HEK293T (cell line): Measurements from ENCODE around the gene OSBPL3.

ENCODE experiments used
- CTCF ChIA-PET: fragments of 350-600 bp; formaldehyde crosslinking; extraction: SDS; loops from one replicate; lab custom pipeline; 2021; ENCODE audit warnings: antibody characterized with exemption, inconsistent platforms; lab: Yijun Ruan, JAX
- POLR2A ChIA-PET: fragments of 350-600 bp; formaldehyde crosslinking; extraction: SDS; loops from one replicate; lab custom pipeline; 2020; ENCODE audit warnings: antibody characterized with exemption, inconsistent platforms; lab: Yijun Ruan, JAX
- DNase-seq: peaks from one replicate; pipeline ENCODE4 v3.0.0; 2012; ENCODE audit warnings: mixed read lengths; ENCODE audit errors: extremely low spot score
- ARNT ChIP-seq: fragments of 450-650 bp; IDR thresholded peaks from 2 replicates; pipeline ENCODE4 v1.6.1; 2017; ENCODE audit warnings: mild to moderate bottlenecking
- BHLHE40 ChIP-seq: fragments of 450-650 bp; IDR thresholded peaks from 2 replicates; pipeline ENCODE4 v1.6.1; 2016; ENCODE audit warnings: mild to moderate bottlenecking, moderate library complexity, borderline replicate concordance
- CTBP1 ChIP-seq: fragments of 450-650 bp; IDR thresholded peaks from 2 replicates; pipeline ENCODE4 v1.6.1; 2016; ENCODE audit warnings: borderline replicate concordance
- ELF4 ChIP-seq: fragments of 450-650 bp; IDR thresholded peaks from 2 replicates; pipeline ENCODE4 v1.6.1; 2017; ENCODE audit warnings: antibody characterized with exemption
- FOXA1 ChIP-seq: fragments of 450-650 bp; IDR thresholded peaks from 2 replicates; pipeline ENCODE4 v1.6.1; 2016; ENCODE audit warnings: mild to moderate bottlenecking
- FOXK2 ChIP-seq: fragments of 450-650 bp; IDR thresholded peaks from 2 replicates; pipeline ENCODE4 v1.6.1; 2016; ENCODE audit warnings: mild to moderate bottlenecking
- FOXM1 ChIP-seq: fragments of 450-650 bp; IDR thresholded peaks from 2 replicates; pipeline ENCODE4 v1.6.1; 2017; ENCODE audit warnings: mild to moderate bottlenecking, borderline replicate concordance
- HDGF ChIP-seq: fragments of 450-650 bp; IDR thresholded peaks from 2 replicates; pipeline ENCODE4 v1.6.1; 2017; ENCODE audit warnings: antibody characterized with exemption, borderline replicate concordance
- L3MBTL2 ChIP-seq: fragments of 450-650 bp; conservative IDR thresholded peaks from 2 replicates; pipeline ENCODE4 v1.6.1; 2016; ENCODE audit warnings: mild to moderate bottlenecking
- LEF1 ChIP-seq: fragments of 450-650 bp; IDR thresholded peaks from 2 replicates; pipeline ENCODE4 v1.6.1; 2017; ENCODE audit warnings: mild to moderate bottlenecking, borderline replicate concordance
- NFRKB ChIP-seq: fragments of 450-650 bp; IDR thresholded peaks from 2 replicates; pipeline ENCODE4 v1.6.1; 2016; ENCODE audit warnings: mild to moderate bottlenecking, moderate library complexity
- PKNOX1 ChIP-seq: fragments of 450-650 bp; IDR thresholded peaks from 2 replicates; pipeline ENCODE4 v1.6.1; 2016
- SP1 ChIP-seq: fragments of 450-650 bp; IDR thresholded peaks from 2 replicates; pipeline ENCODE4 v1.6.1; 2017
- SUZ12 ChIP-seq: fragments of 450-650 bp; IDR thresholded peaks from 2 replicates; pipeline ENCODE4 v1.6.1; 2016; ENCODE audit warnings: mild to moderate bottlenecking
- TARDBP ChIP-seq: fragments of 450-650 bp; IDR thresholded peaks from 2 replicates; pipeline ENCODE4 v1.6.1; 2016
- ZNF384 ChIP-seq: fragments of 450-650 bp; IDR thresholded peaks from 2 replicates; pipeline ENCODE4 v1.6.1; 2016

Gene OSBPL3

GRCh38 chr7:24842029-24842428, 137.9 kb downstream of the OSBPL3 start:
- ChIA-PET CTCF (interaction anchor here (0.8 kb wide), 1 partner anchor 10 kb away, joined by 3 read pairs; no protein-coding TSS in a partner anchor), POLR2A (no interaction called here)
- DNase-seq = no peak
- TF ChIP-seq PKNOX1 = no peak
- TF ChIP-seq FOXK2 = no peak
- no peak for TF ChIP-seq FOXM1
- TF ChIP-seq TARDBP = no peak
- TF ChIP-seq CTBP1 = no peak
- no peak for TF ChIP-seq SP1
- no peak for TF ChIP-seq LEF1
- TF ChIP-seq FOXA1 = no peak
- no peak for TF ChIP-seq NFRKB
- no peak for TF ChIP-seq SUZ12
- no peak for TF ChIP-seq ZNF384
- no peak for TF ChIP-seq BHLHE40
- no peak for TF ChIP-seq L3MBTL2
- no peak for TF ChIP-seq ARNT
- no peak for TF ChIP-seq ELF4
- no peak for TF ChIP-seq HDGF

GRCh38 chr7:24840563-24840962, 139.4 kb downstream of the OSBPL3 start:
- no peak for DNase-seq
- ChIA-PET CTCF (interaction anchor here (0.6 to 0.7 kb wide), 2 partner anchors 11 to 47 kb away, joined by 3 read pairs; no protein-coding TSS in a partner anchor), POLR2A (interaction anchor here (0.9 kb wide), 1 partner anchor 12 kb away, joined by 3 read pairs; no protein-coding TSS in a partner anchor)
- TF ChIP-seq SP1 (no peak), ZNF384 (no peak), CTBP1 (no peak), TARDBP (no peak), FOXA1 (no peak), ARNT (no peak), FOXK2 (no peak), FOXM1 (no peak), NFRKB (no peak), BHLHE40 (no peak), L3MBTL2 (no peak), HDGF (no peak)

- ChIA-PET CTCF (no interaction called here), POLR2A (no interaction called here)
- TF ChIP-seq SUZ12 = no peak
- TF ChIP-seq SP1 = no peak
- TF ChIP-seq HDGF = no peak
- TF ChIP-seq FOXK2 = no peak
- TF ChIP-seq L3MBTL2 = no peak
- TF ChIP-seq FOXA1 = no peak
- TF ChIP-seq CTBP1 = no peak
- no peak for DNase-seq
These were observed 143.9 kb downstream of the OSBPL3 start for GRCh38 chr7:24836084-24836483.

- TF ChIP-seq TARDBP (no peak), L3MBTL2 (no peak), ARNT (no peak), FOXA1 (no peak), NFRKB (no peak)
- DNase-seq = no peak
- ChIA-PET CTCF (no interaction called here), POLR2A (no interaction called here)
These were observed 144.3 kb downstream of the OSBPL3 start for GRCh38 chr7:24835643-24836042.

GRCh38 chr7:24834128-24834798, 145.7 kb downstream of the OSBPL3 start:
- TF ChIP-seq BHLHE40 (no peak), FOXA1 (no peak), FOXK2 (no peak), FOXM1 (no peak), ARNT (no peak), PKNOX1 (no peak), HDGF (no peak), ZNF384 (no peak), L3MBTL2 (no peak), TARDBP (no peak)
- CTCF ChIA-PET = interaction anchor here (0.6 kb wide), 1 partner anchor 233 kb away, joined by 3 read pairs; no protein-coding TSS in a partner anchor
- POLR2A ChIA-PET = no interaction called here
- DNase-seq = no peak

GRCh38 chr7:24833549-24833948, 146.4 kb downstream of the OSBPL3 start:
- no peak for TF ChIP-seq FOXM1
- DNase-seq = no peak
- POLR2A ChIA-PET = no interaction called here
- CTCF ChIA-PET = interaction anchor here (0.6 kb wide), 1 partner anchor 233 kb away, joined by 3 read pairs; no protein-coding TSS in a partner anchor

GRCh38 chr7:24831240-24831639, 148.7 kb downstream of the OSBPL3 start:
- TF ChIP-seq FOXK2 (no peak), ARNT (no peak), HDGF (no peak), ELF4 (no peak), L3MBTL2 (no peak), PKNOX1 (no peak), SUZ12 (no peak), CTBP1 (no peak), ZNF384 (no peak), FOXA1 (no peak), LEF1 (no peak), NFRKB (no peak), FOXM1 (no peak), SP1 (no peak)
- POLR2A ChIA-PET = no interaction called here
- CTCF ChIA-PET = interaction anchor here (1.1 to 1.2 kb wide), 2 partner anchors 11 to 19 kb away, joined by 3 to 4 read pairs; no protein-coding TSS in a partner anchor
- no peak for DNase-seq
